ENCODE data around the gene GLOD5.
"Not testable (repeated sequence)": the region's sequence is repeated elsewhere in the genome, so short reads cannot be mapped to it uniquely, and the experiment has no call there.

GLOD5 gene

DNA sequence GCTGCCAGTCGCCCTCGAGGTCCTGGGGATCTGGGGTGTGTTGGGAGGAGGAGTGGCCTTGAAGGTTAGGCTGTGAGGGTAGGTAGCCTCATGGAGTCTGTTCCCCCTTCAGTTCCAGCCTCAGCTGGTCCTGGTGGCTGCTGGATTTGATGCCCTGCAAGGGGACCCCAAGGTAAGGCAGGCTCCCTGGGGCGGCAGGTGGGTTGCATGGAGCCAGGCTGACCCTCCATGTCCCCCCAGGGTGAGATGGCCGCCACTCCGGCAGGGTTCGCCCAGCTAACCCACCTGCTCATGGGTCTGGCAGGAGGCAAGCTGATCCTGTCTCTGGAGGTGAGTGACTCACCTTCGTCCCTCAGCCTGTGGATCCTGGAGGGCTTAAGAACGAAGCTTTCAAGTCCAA is 53.2 kb downstream of the GLOD5 start:
- Histone ChIP-seq H3K4me3 (no peak overlapping the region), H3K27me3 (ENCODE audit: low read depth) (no peaks in the 10 kb centered on the region), H3K4me1 (no peaks in the 10 kb centered on the region), H3K36me3 (replicated peaks) (peaks cover 14% of the 10 kb centered on the region), H3K9me3 (no peaks in the 10 kb centered on the region)
- DNase-seq (ENCODE audit: low spot score in 2 of 2), result no peak
- in situ Hi-C loops (cut with MboI; ENCODE audit: low sequenced_read_pairs), result no loop called here

DNA sequence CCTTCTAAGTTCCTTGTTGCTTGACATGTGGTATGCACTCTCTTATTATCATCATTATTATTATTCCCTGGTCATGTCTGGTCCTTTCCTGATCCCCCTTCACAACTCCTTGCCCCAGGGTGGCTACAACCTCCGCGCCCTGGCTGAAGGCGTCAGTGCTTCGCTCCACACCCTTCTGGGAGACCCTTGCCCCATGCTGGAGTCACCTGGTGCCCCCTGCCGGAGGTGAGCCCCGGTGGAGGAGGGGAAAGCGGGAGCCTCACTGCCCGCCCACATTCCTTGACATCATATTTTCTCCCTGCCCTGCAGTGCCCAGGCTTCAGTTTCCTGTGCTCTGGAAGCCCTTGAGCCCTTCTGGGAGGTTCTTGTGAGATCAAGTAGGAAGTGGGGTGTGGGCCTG is 53.7 kb downstream of the GLOD5 start:
- H3K27me3 ChIP-seq (ENCODE audit: low read depth), result no peaks in the 10 kb centered on the region
- in situ Hi-C loops (cut with MboI; ENCODE audit: low sequenced_read_pairs), result no loop called here
- H3K4me3 ChIP-seq, result no peak overlapping the region
- H3K9me3 ChIP-seq, result no peaks in the 10 kb centered on the region
- no peaks in the 10 kb centered on the region for H3K4me1 ChIP-seq
- peaks cover 14% of the 10 kb centered on the region for H3K36me3 ChIP-seq (replicated peaks)
- DNase-seq (ENCODE audit: low spot score in 2 of 2), result no peak

DNA sequence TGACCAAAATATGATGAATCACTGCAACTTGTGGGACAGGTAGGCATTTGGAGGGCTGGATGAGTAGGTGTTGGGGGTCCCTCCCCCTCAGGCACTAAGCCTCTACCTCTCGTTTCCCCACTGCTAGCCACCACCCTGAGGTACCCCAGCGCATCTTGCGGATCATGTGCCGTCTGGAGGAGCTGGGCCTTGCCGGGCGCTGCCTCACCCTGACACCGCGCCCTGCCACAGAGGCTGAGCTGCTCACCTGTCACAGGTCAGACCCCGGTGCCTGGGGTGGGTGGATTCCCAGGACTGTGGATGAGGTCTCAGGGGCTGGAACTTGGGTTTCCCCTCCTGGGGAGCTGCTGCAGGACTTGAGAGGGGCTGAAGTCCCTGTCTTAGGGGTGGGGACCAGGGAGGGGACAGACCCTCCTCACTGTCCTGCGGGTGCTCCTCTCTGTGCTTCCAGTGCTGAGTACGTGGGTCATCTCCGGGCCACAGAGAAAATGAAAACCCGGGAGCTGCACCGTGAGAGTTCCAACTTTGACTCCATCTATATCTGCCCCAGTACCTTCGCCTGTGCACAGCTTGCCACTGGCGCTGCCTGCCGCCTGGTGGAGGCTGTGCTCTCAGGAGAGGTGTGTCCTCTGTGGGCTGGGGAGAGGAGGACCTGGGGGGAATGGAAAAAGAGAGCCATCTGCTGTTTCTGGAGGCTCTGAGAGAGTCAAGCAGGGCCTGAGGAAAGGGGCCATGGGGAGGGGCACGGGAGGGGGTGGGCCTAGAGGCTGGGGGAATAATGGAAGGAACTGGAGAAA is 54.7 kb downstream of the GLOD5 start:
- Histone ChIP-seq H3K36me3 (replicated peaks) (peaks cover 14% of the 10 kb centered on the region), H3K4me1 (no peaks in the 10 kb centered on the region), H3K27me3 (ENCODE audit: low read depth) (no peaks in the 10 kb centered on the region), H3K9me3 (no peaks in the 10 kb centered on the region), H3K4me3 (no peak overlapping the region)
- in situ Hi-C loops (cut with MboI; ENCODE audit: low sequenced_read_pairs), result no loop called here
- no peak for DNase-seq (ENCODE audit: low spot score in 2 of 2)

GRCh38 chrX:48818098-48818497 is 56.6 kb downstream of the GLOD5 start:
- Histone ChIP-seq H3K36me3 (replicated peaks) (peaks cover 16% of the 10 kb centered on the region), H3K4me1 (no peaks in the 10 kb centered on the region), H3K4me3 (no peak overlapping the region), H3K9me3 (no peaks in the 10 kb centered on the region), H3K27me3 (ENCODE audit: low read depth) (no peaks in the 10 kb centered on the region)
- DNase-seq (ENCODE audit: low spot score in 2 of 2), result no peak
- in situ Hi-C loops (cut with MboI; ENCODE audit: low sequenced_read_pairs), result no loop called here

DNA sequence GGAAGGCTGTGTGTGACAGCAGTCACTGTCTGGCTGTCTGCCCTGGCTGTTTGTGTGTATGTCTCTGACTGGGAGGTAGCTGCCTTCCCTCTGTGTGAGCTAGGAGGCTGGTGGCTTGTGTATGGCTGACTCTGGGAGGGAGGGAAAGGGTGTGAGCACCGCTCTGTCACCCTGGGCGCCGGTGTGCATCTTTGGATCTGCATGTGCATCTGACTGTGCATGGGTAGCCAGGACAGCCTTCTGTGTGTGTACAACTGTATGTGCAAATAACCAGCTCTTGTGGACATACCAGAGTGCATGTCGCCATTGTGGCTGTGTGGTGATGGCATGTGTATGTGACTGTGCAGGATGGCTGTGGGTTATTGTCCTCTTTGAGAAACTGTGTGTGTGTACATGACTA is 57.3 kb downstream of the GLOD5 start:
- Histone ChIP-seq H3K27me3 (ENCODE audit: low read depth) (no peaks in the 10 kb centered on the region), H3K4me1 (no peaks in the 10 kb centered on the region), H3K36me3 (replicated peaks) (peaks cover 20% of the 10 kb centered on the region), H3K4me3 (no peak overlapping the region), H3K9me3 (no peaks in the 10 kb centered on the region)
- in situ Hi-C loops (cut with MboI; ENCODE audit: low sequenced_read_pairs), result no loop called here
- no peak for DNase-seq (ENCODE audit: low spot score in 2 of 2)

- H3K4me3 ChIP-seq; H3K27me3 ChIP-seq (ENCODE audit: low read depth); H3K4me1 ChIP-seq; in situ Hi-C loops (cut with MboI; ENCODE audit: low sequenced_read_pairs); DNase-seq (ENCODE audit: low spot score in 2 of 2); H3K9me3 ChIP-seq: not testable (repeated sequence)
- peaks cover 21% of the 10 kb centered on the region for H3K36me3 ChIP-seq (replicated peaks)
Observed at GRCh38 chrX:48819394-48819793, 57.8 kb downstream of the GLOD5 start.

DNA sequence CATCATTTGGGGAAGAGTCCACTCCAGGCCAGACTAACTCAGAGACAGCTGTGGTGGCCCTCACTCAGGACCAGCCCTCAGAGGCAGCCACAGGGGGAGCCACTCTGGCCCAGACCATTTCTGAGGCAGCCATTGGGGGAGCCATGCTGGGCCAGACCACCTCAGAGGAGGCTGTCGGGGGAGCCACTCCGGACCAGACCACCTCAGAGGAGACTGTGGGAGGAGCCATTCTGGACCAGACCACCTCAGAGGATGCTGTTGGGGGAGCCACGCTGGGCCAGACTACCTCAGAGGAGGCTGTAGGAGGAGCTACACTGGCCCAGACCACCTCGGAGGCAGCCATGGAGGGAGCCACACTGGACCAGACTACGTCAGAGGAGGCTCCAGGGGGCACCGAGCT is 61.5 kb downstream of the GLOD5 start:
- Histone ChIP-seq H3K36me3 (replicated peaks) (peaks cover 12% of the 10 kb centered on the region), H3K27me3 (ENCODE audit: low read depth) (no peaks in the 10 kb centered on the region), H3K4me3 (no peak overlapping the region), H3K9me3 (no peaks in the 10 kb centered on the region), H3K4me1 (no peaks in the 10 kb centered on the region)
- DNase-seq (ENCODE audit: low spot score in 2 of 2), result no peak
- in situ Hi-C loops (cut with MboI; ENCODE audit: low sequenced_read_pairs), result no loop called here
